ENCODE results near the gene SLC22A7. TPM values are rescaled to one million over a fixed set of nuclear protein-coding genes. Genes with fewer than 3 reads are reported as not detected.

The SLC22A7 gene
- total RNA-seq, 1 donor from 2014 or later: not detected

- Mint-ChIP-seq H3K36me3 (ENCODE audit: low read depth, unreplicated experiment) (no peaks in the 10 kb centered on the region), H3K27ac (ENCODE audit: unreplicated experiment) (no peak overlapping the region), H3K27me3 (ENCODE audit: unreplicated experiment) (peaks cover 11% of the 10 kb centered on the region), H3K9me3 (ENCODE audit: unreplicated experiment) (no peaks in the 10 kb centered on the region), H3K4me3 (ENCODE audit: unreplicated experiment) (no peak overlapping the region), H3K4me1 (ENCODE audit: unreplicated experiment) (peaks cover 19% of the 10 kb centered on the region)
- TF ChIP-seq CTCF (IDR thresholded peaks at IDR 0.05; ENCODE audit: unreplicated experiment): no peak
- DNase-seq (ENCODE audit: low spot score): no peak
These were observed 33.4 kb upstream of the SLC22A7 start for GRCh38 chr6:43264599-43265145.

GRCh38 chr6:43265564-43265963 lies 32.5 kb upstream of the SLC22A7 start:
- H3K4me3 Mint-ChIP-seq (ENCODE audit: unreplicated experiment): no peak overlapping the region
- H3K27ac Mint-ChIP-seq (ENCODE audit: unreplicated experiment): no peak overlapping the region
- no peak for DNase-seq (ENCODE audit: low spot score)
- no peak for TF ChIP-seq CTCF (IDR thresholded peaks at IDR 0.05; ENCODE audit: unreplicated experiment)
- peaks cover 21% of the 10 kb centered on the region for H3K4me1 Mint-ChIP-seq (ENCODE audit: unreplicated experiment)
- H3K9me3 Mint-ChIP-seq (ENCODE audit: unreplicated experiment): no peaks in the 10 kb centered on the region
- H3K36me3 Mint-ChIP-seq (ENCODE audit: low read depth, unreplicated experiment): no peaks in the 10 kb centered on the region
- H3K27me3 Mint-ChIP-seq (ENCODE audit: unreplicated experiment): peaks cover 14% of the 10 kb centered on the region

DNA sequence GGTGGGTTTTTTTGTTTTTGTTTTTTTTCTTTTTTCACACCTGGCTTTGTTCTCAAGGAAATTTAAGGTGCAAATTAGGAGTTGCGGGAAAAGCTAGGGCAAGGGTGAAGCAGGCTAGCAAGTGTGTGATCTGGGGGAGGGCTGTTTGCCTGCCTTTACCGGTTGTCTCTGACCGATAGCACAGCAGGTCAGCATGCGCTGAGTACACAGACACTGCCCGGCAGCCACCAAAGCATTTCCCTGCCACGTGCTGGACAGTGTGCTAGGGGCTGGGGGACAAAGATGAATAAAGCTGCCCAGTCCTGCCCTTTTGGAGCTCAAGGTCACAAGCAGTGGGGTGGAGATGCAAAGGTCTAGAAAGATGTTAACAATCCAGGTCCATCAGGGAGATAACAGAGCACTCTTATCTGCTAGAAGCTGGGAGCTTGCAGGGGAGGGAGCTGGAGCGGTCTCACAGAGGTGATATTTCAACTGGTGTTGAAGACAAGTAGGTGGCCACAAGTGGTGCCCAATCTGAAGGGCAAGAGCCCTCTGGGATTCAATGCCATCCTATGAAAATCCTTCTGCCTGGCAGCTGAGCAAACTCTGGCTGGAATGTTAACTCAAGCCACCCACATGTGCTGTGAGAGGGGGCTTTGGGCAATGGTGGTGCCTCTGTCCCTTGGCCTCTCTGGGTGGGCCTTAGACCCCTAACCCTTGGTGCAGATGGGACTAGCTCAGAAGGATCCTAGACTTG lies 30.3 kb upstream of the SLC22A7 start:
- Mint-ChIP-seq H3K36me3 (ENCODE audit: low read depth, unreplicated experiment) (no peaks in the 10 kb centered on the region), H3K4me1 (ENCODE audit: unreplicated experiment) (peaks cover 13% of the 10 kb centered on the region), H3K27ac (ENCODE audit: unreplicated experiment) (no peak overlapping the region), H3K4me3 (ENCODE audit: unreplicated experiment) (peak overlapping the region; percentile 66), H3K9me3 (ENCODE audit: unreplicated experiment) (no peaks in the 10 kb centered on the region), H3K27me3 (ENCODE audit: unreplicated experiment) (peaks cover 14% of the 10 kb centered on the region)
- TF ChIP-seq CTCF (IDR thresholded peaks at IDR 0.05; ENCODE audit: unreplicated experiment): no peak
- no peak for DNase-seq (ENCODE audit: low spot score)

GRCh38 chr6:43268355-43268700 lies 29.7 kb upstream of the SLC22A7 start:
- DNase-seq (ENCODE audit: low spot score): no peak

More at GRCh38 chr6:43268355-43268700, 29.7 kb upstream of the SLC22A7 start:
- TF ChIP-seq CTCF (IDR thresholded peaks at IDR 0.05; ENCODE audit: unreplicated experiment): no peak
- H3K4me1 Mint-ChIP-seq (ENCODE audit: unreplicated experiment): peaks cover 13% of the 10 kb centered on the region
- H3K27me3 Mint-ChIP-seq (ENCODE audit: unreplicated experiment): peaks cover 17% of the 10 kb centered on the region
- no peak overlapping the region for H3K27ac Mint-ChIP-seq (ENCODE audit: unreplicated experiment)
- no peaks in the 10 kb centered on the region for H3K9me3 Mint-ChIP-seq (ENCODE audit: unreplicated experiment)
- H3K4me3 Mint-ChIP-seq (ENCODE audit: unreplicated experiment): no peak overlapping the region
- no peaks in the 10 kb centered on the region for H3K36me3 Mint-ChIP-seq (ENCODE audit: low read depth, unreplicated experiment)

Data from endothelial cell (in vitro differentiated cells).